ENCODE measurements around the gene MAGEA11. TPM values are rescaled to one million over a fixed set of nuclear protein-coding genes. Genes with fewer than 3 reads are reported as not detected.

MAGEA11 gene
- total and polyA plus RNA-seq, 2 experiments from 2014 or later: not detected

DNA sequence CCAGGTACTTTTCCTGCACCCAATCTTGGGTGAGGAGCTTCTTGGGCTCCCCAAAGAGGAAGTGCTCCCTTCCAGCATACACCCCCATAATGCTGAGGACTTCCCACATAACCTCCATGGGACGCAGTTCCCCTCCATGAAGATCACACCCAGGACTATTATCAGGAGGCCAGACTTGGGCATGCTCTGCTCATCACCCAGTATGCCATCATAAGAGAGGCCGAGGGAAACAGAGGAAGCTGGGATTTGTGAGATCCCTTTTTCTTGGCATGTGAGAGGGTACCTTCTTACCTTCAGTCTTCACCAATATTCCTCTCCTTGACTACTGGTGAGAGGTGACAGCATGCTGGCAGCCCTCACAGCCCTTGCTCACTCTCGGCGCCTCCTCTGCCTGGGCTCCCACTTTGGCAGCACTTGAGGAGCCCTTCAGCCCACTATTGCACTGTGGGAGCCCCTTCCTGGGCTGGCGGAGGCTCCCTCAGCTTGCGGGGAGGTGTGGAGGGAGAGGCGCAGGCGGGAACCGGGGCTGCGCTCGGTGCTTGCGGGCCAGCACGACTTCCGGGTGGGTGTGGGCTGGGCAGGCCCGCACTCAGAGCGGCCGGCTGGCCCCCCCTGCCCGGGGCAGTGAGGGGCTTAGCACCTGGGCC is 46.3 kb downstream of the MAGEA11 start:
- ATAC-seq (no peak), DNase-seq (ENCODE audit: low spot score) (no peak)
- H3K27me3 Mint-ChIP-seq (ENCODE audit: insufficient read depth, low read depth, poor library complexity): peaks cover 8% of the 10 kb centered on the region
- no peaks in the 10 kb centered on the region for H3K36me3 Mint-ChIP-seq (ENCODE audit: low read depth)
- Histone ChIP-seq H3F3A (replicated peaks; ENCODE audit: low read depth) (no peaks in the 10 kb centered on the region), H3K4me3 (no peak overlapping the region), H3K4me1 (ENCODE audit: insufficient read depth) (no peaks in the 10 kb centered on the region), H4K20me1 (replicated peaks; ENCODE audit: insufficient read depth) (no peaks in the 10 kb centered on the region), H3K36me3 (ENCODE audit: insufficient read depth) (no peaks in the 10 kb centered on the region), H3K9me2 (ENCODE audit: insufficient read depth) (no peaks in the 10 kb centered on the region), H3K27ac (ENCODE audit: low read depth) (no peak overlapping the region), H3K4me2 (no peak overlapping the region), H2AFZ (no peak overlapping the region), H3K27me3 (ENCODE audit: insufficient read depth) (no peaks in the 10 kb centered on the region), H3K79me2 (replicated peaks; ENCODE audit: insufficient read depth) (no peaks in the 10 kb centered on the region)
- H3K4me1 Mint-ChIP-seq: no peaks in the 10 kb centered on the region
- no peaks in the 10 kb centered on the region for H3K9me3 Mint-ChIP-seq
- no peak overlapping the region for H3K4me3 Mint-ChIP-seq
- no peak overlapping the region for H3K27ac Mint-ChIP-seq
- TF ChIP-seq ZNF462 (CRISPR knock-in tag; IDR thresholded peaks at IDR 0.05): no peak
- TF ChIP-seq EZH2phosphoT487 (IDR thresholded peaks at IDR 0.05; ENCODE audit: unreplicated experiment): no peak
- TF ChIP-seq, protein P1, sequence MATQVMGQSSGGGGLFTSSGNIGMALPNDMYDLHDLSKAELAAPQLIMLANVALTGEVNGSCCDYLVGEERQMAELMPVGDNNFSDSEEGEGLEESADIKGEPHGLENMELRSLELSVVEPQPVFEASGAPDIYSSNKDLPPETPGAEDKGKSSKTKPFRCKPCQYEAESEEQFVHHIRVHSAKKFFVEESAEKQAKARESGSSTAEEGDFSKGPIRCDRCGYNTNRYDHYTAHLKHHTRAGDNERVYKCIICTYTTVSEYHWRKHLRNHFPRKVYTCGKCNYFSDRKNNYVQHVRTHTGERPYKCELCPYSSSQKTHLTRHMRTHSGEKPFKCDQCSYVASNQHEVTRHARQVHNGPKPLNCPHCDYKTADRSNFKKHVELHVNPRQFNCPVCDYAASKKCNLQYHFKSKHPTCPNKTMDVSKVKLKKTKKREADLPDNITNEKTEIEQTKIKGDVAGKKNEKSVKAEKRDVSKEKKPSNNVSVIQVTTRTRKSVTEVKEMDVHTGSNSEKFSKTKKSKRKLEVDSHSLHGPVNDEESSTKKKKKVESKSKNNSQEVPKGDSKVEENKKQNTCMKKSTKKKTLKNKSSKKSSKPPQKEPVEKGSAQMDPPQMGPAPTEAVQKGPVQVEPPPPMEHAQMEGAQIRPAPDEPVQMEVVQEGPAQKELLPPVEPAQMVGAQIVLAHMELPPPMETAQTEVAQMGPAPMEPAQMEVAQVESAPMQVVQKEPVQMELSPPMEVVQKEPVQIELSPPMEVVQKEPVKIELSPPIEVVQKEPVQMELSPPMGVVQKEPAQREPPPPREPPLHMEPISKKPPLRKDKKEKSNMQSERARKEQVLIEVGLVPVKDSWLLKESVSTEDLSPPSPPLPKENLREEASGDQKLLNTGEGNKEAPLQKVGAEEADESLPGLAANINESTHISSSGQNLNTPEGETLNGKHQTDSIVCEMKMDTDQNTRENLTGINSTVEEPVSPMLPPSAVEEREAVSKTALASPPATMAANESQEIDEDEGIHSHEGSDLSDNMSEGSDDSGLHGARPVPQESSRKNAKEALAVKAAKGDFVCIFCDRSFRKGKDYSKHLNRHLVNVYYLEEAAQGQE (IDR thresholded peaks at IDR 0.05; ENCODE audit: unreplicated experiment): no peak
- no peak for TF ChIP-seq CTCF (conservative IDR thresholded peaks at IDR 0.05; ENCODE audit: low read depth in 2 of 2)
- TF ChIP-seq ZNF114 (CRISPR knock-in tag; IDR thresholded peaks at IDR 0.05): no peak
- TF ChIP-seq JUNB (IDR thresholded peaks at IDR 0.05; ENCODE audit: unreplicated experiment): no peak
- TF ChIP-seq STAT1 (IDR thresholded peaks at IDR 0.05; ENCODE audit: unreplicated experiment): no peak
- no peak for TF ChIP-seq EZH2 (IDR thresholded peaks at IDR 0.05; ENCODE audit: low read depth, unreplicated experiment)
- TF ChIP-seq POLR2AphosphoS5 (IDR thresholded peaks at IDR 0.05; ENCODE audit: low read depth): no peak
- TF ChIP-seq NANOG (IDR thresholded peaks at IDR 0.05; ENCODE audit: borderline replicate concordance): no peak
- TF ChIP-seq ETS1 (IDR thresholded peaks at IDR 0.05): no peak
- no peak for TF ChIP-seq ZNF331 (CRISPR knock-in tag; IDR thresholded peaks at IDR 0.05; ENCODE audit: low read depth)

Measured in GM23338 (cell line).